Mesodermal cell (in vitro differentiated cells): ENCODE measurements around the gene LMO4. TPM values are rescaled to one million over a fixed set of nuclear protein-coding genes. Genes with fewer than 3 reads are reported as not detected.

ENCODE experiments used
- H3K27ac ChIP-seq: 2 replicates; pipeline ENCODE4 v1.7.0; 2013; ENCODE audit warnings: mild to moderate bottlenecking, low read depth, low read length, moderate library complexity; ENCODE audit not compliant: severe bottlenecking
- H3K36me3 ChIP-seq: 2 replicates; pipeline ENCODE4 v1.7.1; 2013; ENCODE audit warnings: mild to moderate bottlenecking, low read length, moderate library complexity; ENCODE audit not compliant: control insufficient read depth, insufficient read depth
- H3K4me1 ChIP-seq: one replicate; pipeline ENCODE4 v1.7.1; 2013; ENCODE audit warnings: mild to moderate bottlenecking, low read length; ENCODE audit not compliant: insufficient read depth, control insufficient read depth, poor library complexity, severe bottlenecking
- H3K4me3 ChIP-seq: 2 replicates; pipeline ENCODE4 v1.7.0; 2013; ENCODE audit warnings: low read length, control low read depth, mild to moderate bottlenecking; ENCODE audit not compliant: insufficient read depth, poor library complexity, severe bottlenecking; ENCODE audit errors: extremely low read depth
- H3K9me3 ChIP-seq: 2 replicates; pipeline ENCODE4 v1.7.1; 2013; ENCODE audit warnings: mild to moderate bottlenecking, low read length, moderate library complexity; ENCODE audit not compliant: control insufficient read depth
- WGBS, 2 experiments: methylation state at CpG; one replicate each; pipeline ENCODE4 v1.1.5; 2013; ENCODE audit warnings: missing lambda C conversion rate in 2 of 2; ENCODE audit not compliant: insufficient coverage in 2 of 2; 5-methylcytosine and 5-hydroxymethylcytosine counted together
- polyA plus RNA-seq, 2 experiments: library from polyadenylated mRNA; stranded (reverse); fragments of 50-300 nt; gene quantifications; one replicate each; pipeline ENCODE4 v1.2.3, GENCODE V29; 2013

LMO4 gene, protein sequence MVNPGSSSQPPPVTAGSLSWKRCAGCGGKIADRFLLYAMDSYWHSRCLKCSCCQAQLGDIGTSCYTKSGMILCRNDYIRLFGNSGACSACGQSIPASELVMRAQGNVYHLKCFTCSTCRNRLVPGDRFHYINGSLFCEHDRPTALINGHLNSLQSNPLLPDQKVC
- polyA plus RNA-seq (2013, experiment 1 of 2) = 81.6 TPM
- 72.1 TPM for polyA plus RNA-seq (2013, experiment 2 of 2)

DNA sequence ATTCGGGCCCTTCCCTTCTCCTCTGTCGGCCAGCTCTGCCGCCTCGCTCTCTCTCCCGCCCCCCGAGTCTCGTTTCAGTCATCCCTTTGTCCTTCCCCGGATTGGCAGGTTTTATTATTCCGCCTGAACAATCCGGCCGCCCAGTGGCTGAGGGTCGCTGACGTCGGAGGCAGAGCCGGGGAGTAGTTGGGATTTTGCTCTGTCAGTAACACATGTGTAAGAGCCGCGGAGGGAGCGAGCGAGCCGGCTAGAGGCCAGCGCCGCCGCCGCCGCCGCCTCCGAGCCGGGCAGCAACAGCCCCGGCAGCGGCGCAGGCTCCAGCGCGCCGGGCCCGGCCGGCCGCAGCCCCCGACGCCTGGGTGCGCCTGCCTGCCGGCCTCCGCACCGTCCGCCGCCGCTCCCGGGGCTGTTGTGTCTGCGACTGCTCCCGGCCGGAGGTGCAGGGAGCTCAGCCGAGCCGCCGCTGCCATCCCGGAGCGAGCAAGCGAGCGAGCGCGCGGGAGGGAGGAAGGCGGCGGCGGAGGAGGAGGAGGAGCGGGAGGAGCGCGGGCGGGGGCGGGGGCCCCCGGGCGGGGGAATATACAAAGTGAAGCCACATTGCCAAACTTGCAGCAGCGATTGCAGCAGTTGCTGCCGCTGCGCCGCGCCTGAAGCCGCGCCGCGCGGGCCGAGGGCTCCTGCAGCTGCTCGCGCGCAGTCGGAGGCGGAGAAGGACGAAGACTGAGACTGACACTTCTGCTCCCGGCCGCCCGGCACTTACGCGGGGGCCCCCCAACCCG, at the start of gene LMO4:
Gene LMO4 (plus strand): TSS at position 609 of the 779 bp plus-strand sequence. CDS start 3,136 bp downstream, outside the sequence.
- H3K36me3 ChIP-seq = peaks cover 7% of the 10 kb centered on the region
- no peaks in the 10 kb centered on the region for H3K9me3 ChIP-seq
- H3K4me1 ChIP-seq = peaks cover 12% of the 10 kb centered on the region
- peak within 1 kb of the TSS; percentile 95 for H3K27ac ChIP-seq
- 0% methylated on average over 66 to 70 of the region's 93 CpGs for WGBS, 2 experiments
- peak within 1 kb of the TSS; percentile 82 for H3K4me3 ChIP-seq

DNA sequence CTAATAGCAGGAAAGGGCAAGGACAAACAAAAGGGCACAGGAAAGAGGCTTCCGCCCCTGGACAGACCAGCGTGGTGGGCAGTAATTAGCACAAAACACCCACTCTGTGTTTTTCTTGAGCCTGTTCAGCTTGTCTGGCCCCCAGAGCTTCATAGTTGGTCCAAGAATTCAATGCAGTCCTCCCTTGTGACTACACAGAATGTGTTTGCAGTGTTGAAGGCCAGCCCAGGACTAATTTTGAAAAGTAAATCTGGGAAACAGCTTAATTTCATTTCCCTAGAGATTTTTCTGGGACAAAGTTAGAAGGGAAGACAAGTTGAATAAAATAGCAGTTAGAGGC, 49.2 kb upstream of the LMO4 start:
- Histone ChIP-seq H3K27ac (peak overlapping the region; percentile 33), H3K4me1 (peaks cover 20% of the 10 kb centered on the region), H3K36me3 (no peaks in the 10 kb centered on the region), H3K4me3 (no peak overlapping the region), H3K9me3 (no peaks in the 10 kb centered on the region)
- WGBS, 2 experiments = 85% methylated on average over 2 of the region's 2 CpGs

DNA sequence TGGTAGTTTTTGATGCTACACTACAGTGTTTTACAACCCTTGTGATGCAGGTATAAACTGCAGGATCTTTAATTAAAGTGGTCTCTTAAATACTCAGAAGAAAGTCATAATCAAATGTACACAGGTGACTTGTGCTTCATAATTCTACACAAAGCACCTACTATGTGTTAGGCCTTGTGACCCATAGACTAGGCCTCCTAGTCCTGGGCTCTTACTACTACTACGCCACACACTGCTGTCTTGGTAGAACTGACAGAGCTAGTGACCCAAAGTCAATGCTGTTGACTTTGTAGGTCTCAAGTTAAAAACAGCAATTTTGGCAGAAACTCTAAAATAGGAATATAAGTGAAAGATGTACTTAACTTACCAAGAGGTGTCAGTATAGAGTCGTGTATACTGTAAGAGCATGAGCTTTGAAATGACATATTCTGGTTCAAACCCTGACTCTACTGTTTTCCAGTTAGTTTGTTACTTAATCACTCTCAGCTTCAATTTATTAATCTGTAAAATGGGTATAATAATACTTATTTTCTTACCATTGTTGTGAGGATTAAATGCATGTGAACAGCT, 48.6 kb upstream of the LMO4 start:
- WGBS, 2 experiments = 75% methylated on average over 2 of the region's 2 CpGs; no CpG with 5 or more reads in 1 of the 2 experiments
- no peak overlapping the region for H3K4me3 ChIP-seq
- no peaks in the 10 kb centered on the region for H3K36me3 ChIP-seq
- peak overlapping the region; percentile 8 for H3K27ac ChIP-seq
- no peaks in the 10 kb centered on the region for H3K9me3 ChIP-seq
- peaks cover 21% of the 10 kb centered on the region for H3K4me1 ChIP-seq

DNA sequence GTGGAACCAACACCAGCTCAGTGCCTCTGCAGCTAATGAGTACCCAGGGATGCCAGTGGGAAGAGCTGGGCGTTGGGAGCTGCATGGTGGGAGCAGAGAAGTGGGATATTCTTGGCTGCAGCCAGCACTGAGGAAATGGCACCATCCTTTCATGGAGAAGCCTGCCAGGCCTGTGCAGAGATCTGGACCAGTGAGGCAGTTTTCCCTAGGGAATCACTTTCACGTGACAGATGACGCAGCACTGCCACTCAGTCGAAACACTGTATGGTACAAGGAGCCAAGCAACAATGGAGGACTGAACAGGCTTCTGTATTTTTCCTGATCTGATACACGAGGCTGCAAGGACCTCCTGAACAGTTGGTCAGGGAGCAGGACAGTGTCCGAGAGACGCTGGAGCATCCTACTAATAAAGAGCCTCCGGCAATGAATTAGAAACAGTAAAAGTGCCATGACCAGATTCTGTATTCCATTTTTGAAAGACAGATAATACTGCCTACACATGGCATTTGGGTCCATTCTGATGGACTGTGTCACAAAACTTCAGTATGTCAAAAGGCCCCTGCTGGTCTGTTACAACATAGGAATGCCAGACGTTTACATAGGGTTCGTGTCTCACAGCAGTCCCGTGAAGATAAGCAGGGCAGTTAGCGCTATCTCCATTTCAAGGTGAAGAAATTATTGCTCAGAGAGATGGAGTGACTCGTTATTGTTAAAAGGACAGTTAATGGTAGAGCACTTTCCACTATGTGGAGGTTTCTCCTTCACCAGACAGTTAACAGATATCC, 44.0 kb upstream of the LMO4 start:
- Histone ChIP-seq H3K4me3 (no peak overlapping the region), H3K36me3 (no peaks in the 10 kb centered on the region), H3K9me3 (no peaks in the 10 kb centered on the region), H3K27ac (no peak overlapping the region), H3K4me1 (peaks cover 8% of the 10 kb centered on the region)
- WGBS, 2 experiments = 81 to 82% methylated on average over 11 of the region's 13 CpGs

- no peaks in the 10 kb centered on the region for H3K4me1 ChIP-seq
- H3K36me3 ChIP-seq = no peaks in the 10 kb centered on the region
- 89 to 100% methylated on average over 1 of the region's 1 CpG for WGBS, 2 experiments
- no peak overlapping the region for H3K4me3 ChIP-seq
- H3K9me3 ChIP-seq = no peaks in the 10 kb centered on the region
- no peak overlapping the region for H3K27ac ChIP-seq
Measured at GRCh38 chr1:87291107-87291506, 37.6 kb upstream of the LMO4 start.

GRCh38 chr1:87292684-87293493, 35.8 kb upstream of the LMO4 start:
- Histone ChIP-seq H3K36me3 (no peaks in the 10 kb centered on the region), H3K27ac (no peak overlapping the region), H3K4me1 (no peaks in the 10 kb centered on the region), H3K4me3 (no peak overlapping the region), H3K9me3 (no peaks in the 10 kb centered on the region)
- WGBS, 2 experiments = 0% methylated on average over 1 of the region's 9 CpGs; no CpG with 5 or more reads in 1 of the 2 experiments

- no peak overlapping the region for H3K4me3 ChIP-seq
- H3K36me3 ChIP-seq = no peaks in the 10 kb centered on the region
- H3K4me1 ChIP-seq = no peaks in the 10 kb centered on the region
- H3K27ac ChIP-seq = no peak overlapping the region
- WGBS, 2 experiments = 56 to 60% methylated on average over 2 to 3 of the region's 5 CpGs
- H3K9me3 ChIP-seq = no peaks in the 10 kb centered on the region
Measured at GRCh38 chr1:87294633-87295032, 34.0 kb upstream of the LMO4 start.

DNA sequence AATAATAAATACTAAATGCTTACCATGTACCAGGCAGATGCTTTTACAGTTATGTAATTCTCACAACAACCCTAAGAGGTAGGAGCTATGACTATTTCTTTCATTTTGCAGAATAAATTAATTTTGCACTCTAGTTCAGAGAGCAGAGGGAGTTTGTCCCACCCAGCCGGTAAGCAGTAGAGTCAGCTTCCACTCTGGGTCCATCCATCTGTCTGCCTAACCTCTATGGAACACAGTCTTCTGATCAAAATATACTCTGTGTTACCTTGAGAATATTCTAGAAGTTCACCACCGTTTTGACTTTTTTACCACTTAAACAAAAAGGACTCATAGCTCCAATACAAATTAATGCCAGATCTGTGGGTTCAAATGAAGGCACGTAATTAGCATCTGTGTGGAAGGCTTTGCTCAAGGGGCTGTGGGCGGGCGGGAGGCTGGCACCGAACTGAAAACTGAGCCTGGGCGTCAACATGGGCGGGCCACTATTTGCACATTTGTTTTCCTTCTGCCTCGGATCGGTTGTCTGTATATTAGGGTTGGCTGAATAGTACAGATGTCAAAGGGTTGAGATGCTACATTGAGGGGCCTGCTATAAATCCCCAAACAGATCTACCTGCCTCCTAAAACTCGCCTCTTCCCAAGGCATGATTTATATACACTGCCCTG, 33.1 kb upstream of the LMO4 start:
- 54 to 71% methylated on average over 7 of the region's 11 CpGs for WGBS, 2 experiments
- H3K36me3 ChIP-seq = no peaks in the 10 kb centered on the region
- no peak overlapping the region for H3K4me3 ChIP-seq
- H3K4me1 ChIP-seq = no peaks in the 10 kb centered on the region
- H3K9me3 ChIP-seq = no peaks in the 10 kb centered on the region
- H3K27ac ChIP-seq = no peak overlapping the region

DNA sequence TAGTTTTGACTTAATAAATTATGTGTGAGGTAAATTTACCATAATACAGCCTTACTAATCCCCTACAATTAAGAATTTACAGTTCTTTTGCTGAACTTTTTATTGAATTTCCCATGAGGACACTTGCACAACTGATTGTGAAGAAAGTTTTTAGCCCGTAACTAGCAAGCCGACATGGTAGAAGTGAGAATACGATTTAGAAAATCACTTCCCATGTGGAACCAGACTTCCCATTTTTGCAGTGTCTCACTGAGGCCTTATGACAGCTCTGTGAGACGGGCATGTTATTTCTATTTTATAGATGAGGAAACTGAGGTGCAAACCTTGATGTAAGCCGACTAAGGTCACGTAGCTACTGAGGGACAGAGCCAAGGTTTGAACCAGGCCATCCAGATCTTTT, 32.5 kb upstream of the LMO4 start:
- H3K9me3 ChIP-seq = no peaks in the 10 kb centered on the region
- WGBS, 2 experiments = 100% methylated on average over 1 to 2 of the region's 6 CpGs
- no peak overlapping the region for H3K27ac ChIP-seq
- no peaks in the 10 kb centered on the region for H3K36me3 ChIP-seq
- H3K4me1 ChIP-seq = no peaks in the 10 kb centered on the region
- H3K4me3 ChIP-seq = no peak overlapping the region
